GM12873 (cell line): Measurements from ENCODE around the gene PPOX.

Experiments
- CTCF ChIP-seq: IDR thresholded peaks from 2 replicates; pipeline ENCODE4 v1.5.1; 2012; ENCODE audit warnings: low read depth, mild to moderate bottlenecking, moderate library complexity, low read length, control low read depth; ENCODE audit not compliant: insufficient read depth; ENCODE audit errors: missing control alignments

The PPOX gene

GRCh38 chr1:161214369-161214768, 48.1 kb downstream of the PPOX start:
- no peak for TF ChIP-seq CTCF

- no peak for TF ChIP-seq CTCF
Observed at GRCh38 chr1:161215076-161215475, 48.9 kb downstream of the PPOX start, which contains the start of gene FCER1G. FCER1G (plus strand) TSS chr1:161215295; CDS start chr1:161215322, 27 bp downstream.

GRCh38 chr1:161216945-161217712, 50.9 kb downstream of the PPOX start:
- TF ChIP-seq CTCF, result no peak

- TF ChIP-seq CTCF, result no peak
Observed at GRCh38 chr1:161217831-161218230, 51.6 kb downstream of the PPOX start.

GRCh38 chr1:161218301-161219077, 52.3 kb downstream of the PPOX start:
- no peak for TF ChIP-seq CTCF

- TF ChIP-seq CTCF, result no peak
Observed at GRCh38 chr1:161219078-161219892, 53.1 kb downstream of the PPOX start.

- no peak for TF ChIP-seq CTCF
Observed at GRCh38 chr1:161220002-161220401, 53.8 kb downstream of the PPOX start.
